HEK293T (cell line): ENCODE results near the gene NDUFC1.
"Not testable (repeated sequence)": the region's sequence is repeated elsewhere in the genome, so short reads cannot be mapped to it uniquely, and the experiment has no call there.

Experiments
- FOXA1 ChIP-seq: fragments of 450-650 bp; IDR thresholded peaks from 2 replicates; pipeline ENCODE4 v1.6.1; 2016; ENCODE audit warnings: mild to moderate bottlenecking
- NFRKB ChIP-seq: fragments of 450-650 bp; IDR thresholded peaks from 2 replicates; pipeline ENCODE4 v1.6.1; 2016; ENCODE audit warnings: mild to moderate bottlenecking, moderate library complexity
- SUZ12 ChIP-seq: fragments of 450-650 bp; IDR thresholded peaks from 2 replicates; pipeline ENCODE4 v1.6.1; 2016; ENCODE audit warnings: mild to moderate bottlenecking

GRCh38 chr4:139313414-139313813, 11.1 kb upstream of the NDUFC1 start:
- not testable (repeated sequence) for TF ChIP-seq SUZ12, NFRKB, FOXA1
